ENCODE measurements around the gene YTHDC1.
"Not testable (repeated sequence)": the region's sequence is repeated elsewhere in the genome, so short reads cannot be mapped to it uniquely, and the experiment has no call there.

Gene YTHDC1

DNA sequence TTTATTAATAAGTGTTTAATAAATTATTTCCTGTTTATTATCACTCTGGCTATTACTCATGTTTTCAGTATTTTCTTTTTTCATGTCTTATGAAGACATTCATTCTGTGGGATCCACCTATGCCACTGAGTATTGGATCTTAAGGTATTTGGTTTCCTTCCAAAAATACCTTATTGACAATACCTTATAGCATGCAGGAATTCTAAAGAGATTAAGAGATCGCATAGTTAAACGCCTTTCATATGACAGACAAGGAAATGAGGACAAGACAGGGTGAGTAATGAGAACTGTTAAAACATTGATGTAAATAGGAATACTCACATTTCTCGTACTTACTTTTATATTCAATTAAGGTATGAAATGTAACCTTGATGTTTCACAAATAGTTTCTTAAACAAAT, 66.2 kb downstream of the YTHDC1 start:
- no peak for DNase-seq

DNA sequence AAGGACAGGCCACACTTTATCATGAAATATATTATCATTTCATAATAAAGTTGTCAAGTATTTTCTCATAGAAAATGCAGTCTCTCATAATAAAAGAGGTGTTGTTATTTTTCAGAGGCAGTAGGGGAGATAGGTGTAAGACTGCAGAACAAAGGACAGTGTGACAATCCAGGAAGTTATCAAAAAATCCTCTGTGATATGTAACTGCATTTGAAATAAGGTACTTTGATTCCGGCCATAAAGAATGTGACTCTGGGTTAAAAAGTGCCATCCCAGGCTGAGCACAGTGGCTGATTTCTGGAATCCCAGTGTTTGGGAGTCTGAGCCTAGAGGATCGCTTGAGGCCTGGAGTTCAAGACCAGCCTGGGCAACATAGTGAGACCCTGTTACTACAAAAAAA, 66.8 kb downstream of the YTHDC1 start:
- no peak for DNase-seq

- DNase-seq: not testable (repeated sequence)
These were observed 67.8 kb downstream of the YTHDC1 start for GRCh38 chr4:68281796-68282740.

GRCh38 chr4:68278029-68278428, 71.9 kb downstream of the YTHDC1 start:
- DNase-seq: no peak

- no peak for DNase-seq
These were observed 72.3 kb downstream of the YTHDC1 start for GRCh38 chr4:68277627-68278026.

- DNase-seq: no peak
These were observed 77.0 kb downstream of the YTHDC1 start for GRCh38 chr4:68272860-68273259.

DNA sequence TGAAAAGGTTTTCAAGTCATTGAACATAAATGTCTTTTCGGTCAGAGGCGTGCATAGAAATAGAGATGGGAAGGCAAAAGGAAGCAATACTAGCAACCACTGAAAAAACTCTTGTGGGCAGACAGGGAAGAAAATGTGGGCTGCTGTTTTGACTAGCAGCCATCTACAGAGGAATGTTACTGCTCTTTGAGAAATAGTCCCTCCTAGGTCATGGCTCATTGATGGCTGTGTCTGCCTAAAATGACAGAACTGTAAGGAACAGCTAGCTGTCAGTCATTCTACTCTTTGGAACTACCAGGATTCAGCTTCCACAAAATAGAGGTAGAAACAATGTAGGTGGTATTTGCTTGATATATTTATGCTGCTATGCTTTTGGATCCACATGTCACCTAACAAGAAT, 77.5 kb downstream of the YTHDC1 start:
- no peak for DNase-seq

- peak; percentile 28 for DNase-seq
These were observed 78.0 kb downstream of the YTHDC1 start for GRCh38 chr4:68271851-68272357.

- peak; percentile 17 for DNase-seq
These were observed 82.4 kb downstream of the YTHDC1 start for GRCh38 chr4:68267433-68267944.

DNA sequence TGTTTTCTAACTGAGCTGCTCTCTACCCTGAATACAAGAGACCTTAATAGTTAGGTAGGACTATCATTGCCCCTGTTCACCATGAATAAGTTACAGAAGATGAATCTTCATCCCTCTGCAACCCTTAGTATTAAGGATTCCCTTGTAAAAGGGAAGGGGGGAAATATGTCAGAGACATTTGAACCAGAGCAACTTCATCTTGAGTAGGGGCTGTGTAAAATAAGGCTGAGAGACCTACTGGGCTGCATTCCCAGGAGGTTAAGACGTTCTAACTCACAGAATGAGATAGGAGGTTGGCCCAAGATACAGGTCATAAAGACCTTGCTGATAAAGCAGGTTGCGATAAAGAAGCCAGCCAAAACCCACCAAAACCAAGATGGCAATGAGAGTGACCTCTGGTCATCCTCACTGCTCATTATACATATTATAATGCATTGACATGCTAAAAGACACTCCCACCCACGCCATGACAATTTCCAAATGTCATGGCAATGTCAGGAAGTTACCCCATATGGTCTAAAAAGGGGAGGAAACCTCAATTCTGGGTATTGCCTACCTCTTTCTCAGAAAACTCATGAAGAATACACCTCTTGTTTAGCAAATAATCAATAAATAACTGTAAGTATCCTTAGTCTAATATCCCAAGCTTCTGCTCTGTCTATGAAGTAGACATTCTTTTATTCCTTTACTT, 84.9 kb downstream of the YTHDC1 start:
- no peak for DNase-seq
